Activated CD8-positive, alpha-beta memory T cell treated with anti-CD3 and anti-CD28 coated beads for 4 hours (primary cell): Measurements from ENCODE around the gene GALNT17.

ENCODE experiments used
- DNase-seq, 2 donors: peaks; one replicate each; pipeline ENCODE4 v3.0.0-alpha.2; 2020; ENCODE audit warnings: low read depth in 2 of 2

Gene GALNT17

DNA sequence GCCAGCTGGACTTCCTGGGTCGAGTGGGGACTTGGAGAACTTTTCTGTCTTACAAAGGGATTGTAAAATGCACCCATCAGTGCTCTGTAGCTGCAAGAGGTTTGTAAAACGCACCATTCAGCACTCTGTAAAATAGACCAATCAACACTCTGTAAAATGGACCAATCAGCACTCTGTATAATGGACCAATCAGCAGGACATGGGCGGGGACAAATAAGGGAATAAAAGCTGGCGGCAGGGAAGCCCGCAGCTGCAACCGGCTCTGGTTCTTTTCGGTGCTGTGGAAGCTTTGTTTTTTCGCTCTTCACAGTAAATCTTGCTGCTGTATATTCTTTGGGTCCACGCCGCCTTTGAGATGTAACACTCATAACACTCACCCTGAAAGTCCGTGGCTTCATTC, 151.9 kb downstream of the GALNT17 start:
- DNase-seq: no peak

GRCh38 chr7:71285571-71286145, 153.7 kb downstream of the GALNT17 start:
- no peak for DNase-seq

GRCh38 chr7:71286336-71286735, 154.4 kb downstream of the GALNT17 start:
- DNase-seq: no peak

DNA sequence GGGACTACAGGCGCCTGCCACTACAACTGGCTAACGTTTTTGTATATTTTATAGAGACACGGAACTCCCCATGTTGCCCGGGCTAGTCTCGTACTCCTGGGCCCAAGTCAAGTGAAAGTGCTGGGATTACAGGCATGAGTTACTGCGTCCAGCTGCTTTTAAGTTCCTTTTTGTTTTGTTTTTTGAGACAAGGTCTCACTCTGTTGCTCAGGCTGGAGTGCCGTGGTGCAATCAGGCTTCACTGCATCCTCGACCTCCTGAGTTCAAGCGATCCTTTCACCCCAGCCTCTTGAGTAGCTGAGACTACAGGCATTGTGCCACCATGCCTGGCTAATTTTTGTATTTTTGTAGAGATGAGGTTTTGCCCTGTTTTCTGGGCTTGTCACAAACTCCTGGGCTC, 155.0 kb downstream of the GALNT17 start:
- DNase-seq: no peak

DNA sequence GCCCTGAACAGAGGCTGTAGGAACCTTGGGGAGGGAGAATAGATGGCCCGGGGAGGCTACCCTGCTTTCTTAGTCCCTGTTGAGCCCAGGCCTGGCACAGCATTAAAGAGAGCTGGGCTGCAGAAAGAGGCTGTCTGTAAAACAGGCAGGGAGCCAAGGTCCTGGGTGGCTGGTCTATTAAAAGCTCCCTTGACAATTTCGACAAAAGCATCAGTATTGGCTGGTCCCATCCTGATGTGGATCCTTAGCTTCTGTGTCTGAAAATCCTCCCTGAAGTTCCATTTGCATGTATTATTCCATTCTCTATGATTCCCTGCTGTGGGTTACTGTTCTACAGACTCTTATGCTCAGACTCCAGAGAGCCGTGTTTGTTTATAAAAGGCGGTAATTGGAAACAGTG, 158.5 kb downstream of the GALNT17 start:
- no peak for DNase-seq

- DNase-seq: no peak
These were observed 166.4 kb downstream of the GALNT17 start for GRCh38 chr7:71298378-71298777.

DNA sequence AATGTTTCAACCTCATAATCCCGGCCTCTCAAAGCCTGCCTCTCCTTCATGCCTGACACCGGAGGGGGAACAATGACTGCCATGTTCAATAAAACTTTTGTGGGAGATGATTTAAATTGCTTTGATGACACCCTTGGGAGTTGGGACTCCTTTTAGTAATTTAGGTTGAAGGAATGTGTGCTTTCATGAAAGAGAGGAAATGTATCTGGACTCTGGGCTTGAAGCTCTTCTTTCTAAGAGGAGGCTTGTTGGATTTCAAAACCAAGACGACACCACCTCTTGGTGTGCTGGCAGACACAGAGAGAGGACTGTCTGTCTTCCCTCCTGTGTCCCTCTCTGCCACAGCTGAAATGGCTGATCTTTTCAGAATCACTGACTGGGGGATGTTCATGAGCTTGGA, 168.1 kb downstream of the GALNT17 start:
- no peak for DNase-seq

DNA sequence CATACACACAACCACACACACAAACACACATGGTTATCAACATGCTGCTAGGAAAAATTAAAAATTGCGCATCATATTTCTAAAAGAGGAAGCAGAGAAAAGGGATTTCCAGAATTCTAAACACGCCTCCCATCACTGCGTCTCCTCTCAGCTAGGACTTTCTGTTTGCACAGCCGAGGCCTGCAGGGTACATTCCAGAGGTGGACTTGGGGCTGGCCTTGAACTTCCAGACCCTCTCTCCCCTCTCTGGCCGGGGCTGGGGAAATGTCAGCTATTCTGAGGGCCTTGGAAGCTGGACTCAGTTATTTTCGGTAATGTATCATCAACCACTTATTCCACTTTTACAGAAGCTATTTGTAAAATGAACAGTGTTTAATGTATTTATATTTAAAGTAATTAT, 168.7 kb downstream of the GALNT17 start:
- no peak for DNase-seq

DNA sequence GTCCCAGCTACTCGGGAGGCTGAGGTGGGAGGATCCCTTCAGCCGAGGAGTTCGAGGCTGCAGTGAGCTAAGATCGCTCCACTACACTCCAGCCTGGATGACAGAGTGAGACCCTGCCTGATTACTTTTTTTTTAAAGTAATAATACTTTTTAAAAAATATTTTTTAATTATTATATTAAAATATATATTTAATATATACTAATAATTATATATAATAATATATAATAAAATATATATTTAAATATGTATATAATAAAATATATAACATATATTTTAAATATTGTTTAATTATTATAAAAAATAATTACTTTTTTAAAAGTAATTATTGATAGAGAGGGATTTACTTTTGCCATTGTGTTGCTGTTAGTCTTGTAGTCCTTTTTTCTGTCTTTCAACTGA, 169.2 kb downstream of the GALNT17 start:
- DNase-seq: no peak

- DNase-seq: no peak
These were observed 171.6 kb downstream of the GALNT17 start for GRCh38 chr7:71303566-71303965.

DNA sequence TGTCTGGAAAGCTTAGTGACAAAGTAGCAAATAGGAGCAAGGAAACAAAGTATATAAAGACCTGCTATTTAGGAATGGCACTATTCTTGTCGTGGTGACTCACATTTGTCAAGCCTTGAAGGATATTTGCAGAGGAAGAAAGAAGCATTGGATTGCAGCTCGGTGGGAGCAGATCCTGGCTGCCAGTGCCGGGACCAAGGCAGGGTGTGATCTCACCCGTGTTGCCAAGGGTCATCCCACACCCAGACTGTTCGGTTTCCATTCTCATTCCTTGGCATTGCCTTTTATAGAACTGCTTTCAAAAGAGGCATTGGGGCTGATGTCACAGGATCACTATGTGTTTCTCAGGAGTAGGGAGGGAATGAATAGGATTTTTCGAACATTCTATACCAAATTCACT, 176.2 kb downstream of the GALNT17 start:
- no peak for DNase-seq

DNA sequence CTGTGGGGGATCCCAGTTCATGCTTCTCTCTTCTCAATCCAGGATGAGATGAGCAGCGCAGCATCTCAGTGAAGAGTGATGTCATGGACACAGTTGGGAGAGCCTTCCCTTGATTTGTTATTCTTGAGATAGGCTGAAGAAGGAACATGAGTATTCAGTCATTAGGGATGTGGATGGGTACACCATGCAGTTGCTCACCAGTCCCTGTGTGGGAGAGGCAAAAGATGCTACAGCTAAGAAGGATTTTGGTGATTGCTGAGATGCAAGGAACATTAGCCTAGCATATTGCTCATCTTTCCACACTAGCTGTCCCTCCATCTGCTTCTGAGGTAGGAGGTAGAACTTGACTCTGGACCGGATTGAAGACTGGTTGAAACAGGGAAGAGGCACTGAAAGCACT, 179.6 kb downstream of the GALNT17 start:
- DNase-seq: no peak

DNA sequence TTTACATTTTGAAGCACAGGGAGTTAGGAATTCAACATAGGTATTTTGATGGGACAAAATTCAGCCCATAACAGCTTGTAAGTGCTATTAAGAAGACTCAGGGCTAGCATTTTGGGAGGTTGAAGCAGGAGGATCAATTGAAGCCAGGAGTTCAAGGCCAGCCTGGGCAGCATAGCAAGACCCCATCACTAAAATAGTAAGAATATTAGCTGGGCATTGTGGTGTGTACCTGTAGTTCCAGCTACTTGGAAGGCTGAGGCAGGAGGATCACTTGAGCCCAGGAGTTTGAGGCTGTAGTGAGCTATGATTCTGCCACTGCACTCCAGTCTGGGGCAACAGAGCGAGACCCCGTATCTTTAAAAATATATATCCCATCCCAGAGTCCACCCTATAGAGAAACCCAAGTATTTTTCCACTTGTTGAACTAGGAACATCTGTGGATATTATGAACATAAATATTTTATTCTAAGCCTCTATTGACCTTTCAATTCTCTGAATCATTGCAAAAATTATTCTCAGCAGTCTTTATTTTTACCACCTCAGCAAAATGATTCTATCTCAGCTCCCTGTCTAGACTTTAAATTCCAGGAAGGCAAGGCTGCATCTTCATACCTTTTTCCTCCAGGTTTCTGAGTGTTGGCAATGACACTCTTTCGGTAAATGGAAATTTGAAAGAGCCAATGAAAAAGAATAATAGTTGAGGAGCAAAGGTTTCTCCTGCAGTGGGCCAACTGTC, 181.0 kb downstream of the GALNT17 start:
- DNase-seq: no peak

DNA sequence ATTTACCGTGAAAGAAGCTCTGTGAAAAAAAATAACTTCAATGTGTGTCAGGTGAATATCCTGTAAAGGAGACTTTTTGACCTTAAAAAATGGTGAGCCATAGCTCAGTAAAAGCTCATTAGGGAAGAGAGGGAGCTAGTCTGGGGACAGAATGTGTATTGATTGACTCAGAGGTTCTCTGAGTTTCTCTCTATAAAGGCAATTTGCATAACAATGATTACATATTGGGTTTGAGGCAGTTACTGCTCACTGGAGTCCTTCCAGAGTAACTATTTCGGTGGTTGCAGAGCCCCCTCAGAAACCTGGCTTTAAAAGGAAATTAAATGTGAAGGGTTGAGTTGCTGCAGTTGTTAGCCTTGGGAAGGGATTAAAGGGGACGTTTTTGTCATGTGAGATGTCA, 181.6 kb downstream of the GALNT17 start:
- no peak for DNase-seq

- DNase-seq: no peak
These were observed 189.0 kb downstream of the GALNT17 start for GRCh38 chr7:71320916-71321315.

DNA sequence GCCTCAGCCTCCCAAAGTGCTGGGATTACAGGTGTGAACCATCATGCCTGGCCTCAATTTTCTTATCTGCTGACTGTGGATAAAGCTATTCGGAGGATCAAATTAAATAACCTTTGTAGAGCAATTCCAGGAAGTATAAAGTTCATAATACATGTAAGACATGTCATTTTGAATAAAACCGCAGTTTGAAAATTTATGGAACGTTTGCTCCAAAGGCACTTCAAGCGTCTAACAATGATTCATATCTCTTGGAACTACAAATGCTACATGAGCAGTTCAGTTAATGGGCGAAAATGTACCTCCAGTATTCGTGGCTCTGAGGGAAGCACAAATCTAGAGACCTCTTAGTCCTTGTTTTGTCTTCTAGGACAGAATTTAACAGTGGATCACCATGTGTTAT, 190.3 kb downstream of the GALNT17 start:
- DNase-seq: no peak

DNA sequence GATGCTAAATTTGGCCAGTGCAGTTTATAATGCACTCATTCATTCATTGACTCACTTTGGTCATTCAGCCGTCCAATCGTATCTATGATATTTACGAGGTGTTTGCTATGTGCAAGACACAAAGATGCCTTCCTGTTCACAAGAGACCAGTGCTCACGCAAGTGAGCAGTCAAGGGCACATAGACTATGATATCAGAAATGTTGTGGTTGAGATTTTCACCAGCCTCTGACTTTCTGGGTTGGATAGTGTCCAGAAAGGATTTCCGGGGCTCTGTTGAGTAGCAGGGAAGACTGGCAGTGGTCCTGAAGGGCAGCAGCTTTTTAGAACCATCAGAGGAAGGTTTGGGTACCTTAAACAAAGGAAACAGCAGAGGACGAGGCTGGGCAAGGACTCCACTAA, 191.8 kb downstream of the GALNT17 start:
- DNase-seq: no peak

- no peak for DNase-seq
These were observed 193.2 kb downstream of the GALNT17 start for GRCh38 chr7:71325151-71325550.

DNA sequence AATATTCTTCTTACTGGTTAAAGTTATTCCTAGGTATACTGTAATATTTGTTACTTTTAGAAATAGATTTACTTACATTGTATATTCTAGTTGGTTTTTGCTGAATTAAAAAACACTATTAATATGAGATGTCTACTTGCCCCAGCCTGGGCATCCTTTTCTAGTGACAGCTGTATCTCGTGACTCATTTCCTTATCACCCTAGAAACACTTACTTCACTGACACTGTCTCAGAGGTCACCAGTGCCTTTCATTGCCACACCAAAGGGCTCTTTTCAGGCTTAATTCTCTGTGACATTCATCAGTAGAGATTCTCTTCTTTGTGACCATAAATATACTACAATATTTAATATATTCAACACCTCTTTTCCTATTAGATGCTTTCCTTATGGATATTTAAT, 194.7 kb downstream of the GALNT17 start:
- no peak for DNase-seq

GRCh38 chr7:71327946-71328345, 196.0 kb downstream of the GALNT17 start:
- DNase-seq: no peak

GRCh38 chr7:71329030-71329660, 197.2 kb downstream of the GALNT17 start:
- no peak for DNase-seq

- DNase-seq: no peak
These were observed 200.3 kb downstream of the GALNT17 start for GRCh38 chr7:71332207-71332606.

GRCh38 chr7:71334541-71334940, 202.6 kb downstream of the GALNT17 start:
- DNase-seq: no peak
